Dedifferentiated amniotic fluid mesenchymal stem cell (primary cell): ENCODE data around the gene PCDH1.
"Not testable (repeated sequence)": the region's sequence is repeated elsewhere in the genome, so short reads cannot be mapped to it uniquely, and the experiment has no call there.

ENCODE experiments used
- DNase-seq: peaks from one replicate; pipeline ENCODE4 v3.0.0-alpha.2; 2016; ENCODE audit errors: extremely low spot score

PCDH1 gene

DNA sequence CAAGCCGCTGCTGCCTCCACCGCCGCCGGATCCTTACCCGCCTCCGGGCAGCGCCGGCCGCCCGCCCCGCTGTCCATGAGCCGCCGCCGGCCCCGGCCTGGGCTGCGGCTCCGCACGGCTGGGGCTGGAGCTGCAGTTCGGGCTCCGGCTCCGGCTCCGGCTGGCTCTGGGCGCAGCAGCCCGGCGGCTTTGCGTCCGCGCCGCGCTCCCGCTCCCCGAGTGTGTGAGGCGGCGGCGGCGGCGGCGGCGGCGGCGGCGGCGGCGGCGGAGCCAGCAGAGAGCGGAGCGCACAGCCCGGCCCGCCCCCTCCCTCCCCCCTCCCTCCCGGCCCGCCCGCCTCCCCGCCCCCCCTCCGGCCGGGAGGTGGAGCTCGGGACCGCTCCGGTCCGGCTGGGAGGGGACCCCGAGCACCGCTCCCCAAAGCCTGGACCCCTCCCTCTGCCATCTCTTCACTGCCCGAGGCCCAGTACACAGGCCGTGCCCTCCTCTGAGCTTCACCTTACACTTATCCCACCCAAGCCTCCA lies at the start of gene PCDH1:
Gene PCDH1, minus strand, starts transcription at position 225 of the 525 bp plus-strand sequence. Its CDS starts 148 bp downstream, at position 77.
- no peak for DNase-seq

DNA sequence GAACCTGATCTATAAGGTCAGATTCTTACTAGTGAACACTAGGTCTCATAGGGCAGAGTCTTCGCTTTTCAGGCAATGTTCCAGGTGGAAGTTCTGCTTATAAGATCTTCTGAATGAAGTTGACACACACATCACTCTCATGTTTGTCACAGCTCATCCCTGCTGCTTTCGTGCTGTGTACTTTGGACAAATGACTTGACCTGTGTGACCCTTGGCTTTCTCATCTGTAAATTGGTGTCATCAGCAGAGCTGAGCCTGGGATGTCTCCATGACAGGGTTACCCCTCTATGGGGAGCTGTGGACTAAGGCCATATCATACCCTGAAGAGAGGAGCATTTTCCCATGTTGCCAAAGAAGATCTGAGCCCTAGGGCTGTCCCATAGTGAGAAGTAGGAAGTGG lies 48.2 kb upstream of the PCDH1 start:
- no peak for DNase-seq

DNA sequence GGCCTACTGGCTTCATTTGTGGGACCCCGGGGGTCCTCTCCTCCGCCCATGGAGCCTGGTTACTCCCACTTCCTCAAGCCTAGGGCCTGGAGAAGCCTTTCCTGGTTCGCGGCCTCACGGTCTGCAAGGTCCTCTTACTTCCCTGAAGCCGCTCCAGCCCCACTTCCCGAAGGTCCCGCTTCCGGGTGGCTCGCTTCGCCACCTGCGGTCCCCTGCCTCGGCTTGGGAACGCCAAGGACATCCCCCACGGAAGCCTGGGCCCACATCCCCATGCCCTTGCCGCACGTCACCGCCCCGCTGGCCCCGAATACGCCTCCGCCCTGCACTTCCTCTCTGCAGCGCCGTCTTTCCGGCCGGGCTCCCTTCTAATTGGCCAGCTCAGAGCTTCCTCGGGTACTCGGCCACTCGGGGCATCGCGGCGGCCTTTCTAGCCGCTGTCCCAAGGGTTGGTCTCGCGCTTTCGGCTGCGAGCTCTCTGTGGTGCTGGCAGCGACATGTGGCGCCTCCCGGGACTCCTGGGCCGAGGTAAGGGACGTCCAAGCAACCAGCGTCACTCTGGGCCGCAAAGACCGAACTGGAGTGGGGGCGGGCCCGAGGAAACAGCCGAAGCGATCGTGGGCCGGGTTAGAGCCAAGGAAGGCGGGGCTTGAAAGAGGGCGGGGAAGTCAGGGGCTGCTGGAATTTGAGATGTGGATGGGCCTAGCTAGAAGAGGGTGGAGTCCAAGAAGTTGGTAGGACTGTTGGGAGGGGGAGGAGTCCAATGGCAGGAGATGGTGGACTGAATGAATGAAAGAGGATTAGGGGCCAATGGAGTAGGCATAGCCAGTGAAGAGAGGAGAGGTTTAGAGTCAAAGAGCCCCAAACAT lies 45.5 kb upstream of the PCDH1 start, which contains the start of gene DELE1:
Gene DELE1, plus strand, starts transcription at position 424 of the 866 bp plus-strand sequence. Its CDS starts 71 bp downstream, at position 495.
- DNase-seq, result peak; percentile 93

DNA sequence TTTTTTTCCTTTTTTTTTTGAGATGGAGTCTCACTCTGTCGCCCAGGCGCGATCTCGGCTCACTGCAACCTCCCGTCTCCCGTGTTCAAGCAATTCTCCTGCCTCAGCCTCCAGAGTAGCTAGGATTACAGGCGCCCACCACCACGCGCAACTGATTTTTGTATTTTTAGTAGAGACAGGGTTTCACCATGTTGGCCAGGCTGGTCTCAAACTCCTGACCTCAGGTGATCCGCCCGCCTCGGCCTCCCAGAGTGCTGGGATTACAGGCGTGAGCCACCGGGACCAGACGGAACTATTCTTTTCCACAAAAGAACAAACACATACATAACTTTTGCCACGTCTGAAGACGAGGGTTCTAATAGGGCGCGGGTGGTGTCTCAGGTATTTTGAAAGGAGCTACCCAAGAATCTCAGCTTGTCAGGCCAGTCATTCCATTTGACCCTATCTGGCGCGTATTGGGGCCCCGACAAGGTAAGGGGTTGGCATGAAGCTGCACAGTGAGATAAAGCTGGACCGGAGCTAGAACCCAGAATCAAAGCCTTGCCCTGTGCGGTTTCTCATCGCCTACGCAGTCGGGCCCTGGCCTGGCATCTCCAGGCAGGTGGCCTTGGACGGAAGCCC lies 44.7 kb upstream of the PCDH1 start:
- not testable (repeated sequence) for DNase-seq

DNA sequence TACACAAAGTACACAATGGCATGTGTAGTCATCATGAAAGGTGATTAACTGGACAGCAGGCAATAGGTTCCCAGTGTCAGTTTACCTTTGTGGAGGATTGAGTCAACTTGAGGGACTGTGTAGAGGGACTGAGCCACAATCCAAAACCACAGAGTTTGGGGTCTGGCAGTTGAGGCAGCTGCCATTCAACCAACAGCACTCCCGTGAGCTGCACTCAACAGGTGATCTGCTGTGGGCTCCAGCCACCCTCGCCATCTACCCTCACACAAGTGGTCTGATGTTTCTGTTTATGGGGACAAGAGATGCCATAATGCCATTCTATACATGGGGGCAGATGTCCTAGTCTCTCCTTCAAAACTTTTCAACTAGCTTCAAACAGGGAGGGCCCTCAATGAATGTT lies 42.6 kb upstream of the PCDH1 start:
- DNase-seq, result no peak

DNA sequence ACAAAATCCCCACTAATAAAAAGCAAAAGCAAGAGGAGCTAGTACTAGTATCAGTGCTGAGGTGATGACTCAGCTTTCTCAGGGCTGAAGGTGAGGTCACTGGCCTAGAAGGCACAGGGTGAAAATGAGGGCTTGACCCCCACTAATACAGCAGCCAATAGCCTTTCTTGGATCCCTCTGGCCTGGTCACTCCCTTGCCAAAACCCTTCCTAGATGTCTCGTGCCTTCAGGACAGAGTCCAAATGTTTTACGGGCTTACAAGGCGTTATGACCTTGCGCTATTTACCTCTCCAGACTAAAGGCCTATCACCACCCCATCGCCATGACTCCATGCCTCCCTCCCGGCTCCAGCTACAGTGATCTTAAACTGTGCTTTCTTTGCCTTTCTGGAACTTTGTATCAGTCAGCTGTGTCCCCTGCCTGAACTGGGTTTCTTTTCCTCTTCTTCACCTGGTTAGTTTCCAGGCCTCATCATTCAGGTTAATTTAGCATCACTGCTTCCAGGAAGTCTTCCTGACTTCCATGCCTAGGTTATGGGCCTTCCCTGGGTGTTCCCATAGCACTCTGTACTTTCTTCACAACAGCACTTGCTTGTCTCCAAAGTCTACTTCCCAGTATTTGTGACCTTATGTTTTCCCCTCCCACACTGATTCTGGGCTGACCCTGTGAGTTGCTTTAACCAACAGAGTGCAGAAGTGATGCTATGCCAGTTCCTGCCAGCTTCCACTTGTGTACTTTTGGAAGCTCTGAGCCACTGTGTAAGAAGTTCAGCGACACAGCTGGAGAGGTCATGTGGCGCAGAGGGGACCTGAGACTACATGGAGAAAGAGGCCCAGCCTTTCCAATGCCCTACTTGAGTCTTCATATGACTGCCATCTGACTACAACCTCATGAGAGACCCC lies 41.3 kb upstream of the PCDH1 start:
- no peak for DNase-seq

DNA sequence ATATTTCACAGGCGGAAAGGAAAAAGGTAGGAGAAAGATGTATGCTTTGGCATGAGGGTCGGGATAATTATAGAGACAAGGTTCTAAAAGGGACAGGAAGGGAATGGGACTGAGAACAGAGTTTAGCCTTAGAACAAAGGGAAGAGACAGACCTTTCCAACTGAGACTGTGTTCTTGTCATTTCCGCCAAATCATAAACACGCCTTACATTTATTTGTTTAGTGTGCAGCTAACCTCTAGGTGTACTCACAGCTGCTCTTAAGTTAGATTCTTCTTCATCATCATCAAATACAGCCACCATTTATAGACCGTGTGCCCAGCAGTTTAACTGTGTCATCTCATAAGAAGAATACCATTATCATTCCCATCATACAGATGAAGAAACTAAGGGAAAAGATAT lies 39.5 kb upstream of the PCDH1 start:
- DNase-seq, result no peak

DNA sequence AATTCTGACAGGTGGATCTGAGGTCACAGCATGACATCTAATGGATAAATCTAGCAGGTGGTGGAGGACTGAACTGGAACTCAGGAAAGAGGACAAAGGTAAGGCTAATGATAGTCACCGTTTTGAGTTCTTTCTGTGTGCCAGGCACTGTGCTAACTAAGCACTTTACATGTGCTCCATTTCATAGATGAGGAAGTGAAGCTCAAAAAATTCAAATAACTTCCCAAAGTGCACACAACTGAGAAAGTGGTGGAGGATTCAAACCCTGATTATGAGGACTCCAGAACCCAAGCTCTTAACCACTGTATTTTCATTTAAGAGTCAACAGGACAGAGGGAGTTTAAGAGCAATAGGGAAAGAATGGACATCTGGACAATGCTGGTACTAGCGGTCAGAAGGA lies 38.3 kb upstream of the PCDH1 start:
- no peak for DNase-seq

DNA sequence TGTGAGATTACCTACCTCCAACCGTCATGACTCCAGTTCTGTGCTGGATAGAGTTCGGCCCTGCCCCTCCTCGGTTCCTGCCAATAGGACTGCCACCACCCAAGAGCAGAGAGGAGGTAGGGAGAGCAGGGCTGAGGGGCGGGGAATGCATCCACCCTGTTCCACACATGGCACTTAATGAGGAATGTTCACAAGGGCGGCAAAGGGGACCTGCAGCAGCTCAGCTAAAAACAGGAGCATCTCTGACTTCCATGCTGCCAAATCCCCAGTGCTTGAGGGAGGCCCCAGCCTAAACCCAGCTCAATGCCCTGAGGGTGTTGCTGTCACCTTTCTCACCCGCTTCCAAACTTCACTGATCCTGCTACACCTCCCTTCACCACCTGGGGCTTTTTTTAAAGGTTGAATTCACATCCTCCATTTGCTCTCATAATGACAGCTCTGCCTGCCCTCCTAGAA lies 37.7 kb upstream of the PCDH1 start:
- no peak for DNase-seq

DNA sequence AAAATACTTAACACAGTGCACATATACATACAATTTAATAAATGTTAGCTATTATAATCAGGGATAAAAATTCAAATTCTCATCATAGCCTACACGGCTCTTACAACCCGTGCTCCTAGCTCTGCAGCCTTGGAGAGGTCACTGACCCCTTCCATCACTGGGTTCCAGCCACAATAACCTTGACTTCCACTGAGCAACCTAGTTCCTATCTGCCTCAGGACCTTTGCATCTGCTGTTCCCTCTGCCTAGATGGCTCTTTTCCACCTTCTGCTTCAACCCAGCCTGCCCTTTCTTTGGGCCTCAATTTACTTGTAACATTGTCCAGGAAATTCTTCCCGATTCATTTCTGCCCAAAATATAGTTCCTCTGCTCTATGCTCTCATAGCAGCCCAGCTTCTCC lies 36.6 kb upstream of the PCDH1 start:
- DNase-seq, result no peak

DNA sequence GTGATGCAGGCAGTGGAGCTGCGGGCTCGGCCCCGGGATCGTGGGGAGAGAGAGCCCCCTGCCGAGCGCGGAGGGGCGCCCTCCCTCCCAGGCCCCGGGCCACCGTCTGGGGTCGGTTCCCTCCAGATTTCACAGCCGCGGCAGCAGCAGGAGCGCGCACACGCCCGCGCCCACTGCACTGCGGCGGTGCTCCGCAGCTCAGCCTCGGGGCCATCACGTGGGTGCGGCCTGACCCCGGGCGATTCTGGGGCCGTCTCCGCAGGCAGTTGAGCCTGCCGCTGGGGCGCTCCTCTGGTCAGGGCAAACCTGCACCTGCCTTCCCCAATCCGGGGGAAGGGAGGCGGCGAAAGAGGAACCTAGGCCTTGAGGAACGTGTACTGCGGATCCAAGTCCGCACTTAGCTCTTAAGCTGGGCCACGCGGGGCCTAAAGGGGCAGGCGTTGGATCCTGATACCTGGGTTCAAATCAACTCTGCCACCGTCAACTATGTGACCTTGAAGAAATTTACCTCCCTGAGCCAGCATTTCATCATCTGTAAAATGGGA lies 36.1 kb upstream of the PCDH1 start:
- DNase-seq, result no peak

DNA sequence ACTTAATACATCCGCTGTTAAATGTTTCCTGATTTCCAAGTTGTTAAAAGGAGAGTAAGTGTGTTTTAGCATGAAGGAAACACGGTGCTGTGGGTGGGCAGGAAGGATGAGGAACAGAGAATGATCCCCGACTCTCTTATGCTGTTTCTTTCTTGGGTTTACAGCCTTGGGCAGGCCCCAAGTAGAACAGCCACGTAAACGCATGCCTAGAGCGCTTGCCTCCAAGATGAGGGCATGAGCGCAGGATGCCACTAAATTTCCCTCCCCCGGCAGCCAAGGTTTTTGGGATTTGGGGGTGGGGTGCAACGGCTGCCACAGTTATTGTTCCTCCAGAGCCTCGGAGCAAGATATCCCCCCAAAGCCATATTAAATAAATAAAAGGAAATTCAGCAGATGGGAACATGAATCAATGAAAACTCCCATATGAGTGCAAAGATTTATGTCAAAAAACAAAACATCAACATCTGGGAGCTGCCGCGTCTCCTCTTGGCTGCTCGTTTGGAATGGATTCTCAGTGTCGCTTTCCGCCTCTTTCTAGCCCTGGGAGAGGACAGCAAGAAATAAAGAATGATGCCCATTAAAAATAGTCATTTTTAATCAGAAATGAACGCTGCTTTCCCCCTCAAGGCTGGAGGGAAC lies 35.5 kb upstream of the PCDH1 start:
- DNase-seq, result no peak

DNA sequence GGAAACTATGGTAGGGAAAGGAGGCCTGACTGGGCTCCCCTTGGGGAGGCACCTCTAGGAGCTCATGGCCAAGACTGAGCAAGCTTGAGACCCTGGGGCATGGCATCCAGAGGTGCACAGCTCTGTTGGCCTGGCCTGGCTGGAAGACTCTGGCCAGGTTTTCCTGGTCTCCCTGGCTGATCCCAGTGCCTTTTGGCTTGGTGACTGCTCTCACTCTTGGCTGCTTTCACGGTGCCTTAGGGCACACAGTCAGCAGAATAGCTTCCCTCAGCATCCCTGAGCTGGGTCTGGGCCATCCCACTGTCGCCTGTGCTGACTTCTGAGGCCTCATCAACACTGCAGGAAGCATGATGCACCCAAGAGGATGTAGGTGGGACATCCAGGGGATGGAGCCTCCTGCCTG lies 32.1 kb upstream of the PCDH1 start:
- DNase-seq, result no peak

DNA sequence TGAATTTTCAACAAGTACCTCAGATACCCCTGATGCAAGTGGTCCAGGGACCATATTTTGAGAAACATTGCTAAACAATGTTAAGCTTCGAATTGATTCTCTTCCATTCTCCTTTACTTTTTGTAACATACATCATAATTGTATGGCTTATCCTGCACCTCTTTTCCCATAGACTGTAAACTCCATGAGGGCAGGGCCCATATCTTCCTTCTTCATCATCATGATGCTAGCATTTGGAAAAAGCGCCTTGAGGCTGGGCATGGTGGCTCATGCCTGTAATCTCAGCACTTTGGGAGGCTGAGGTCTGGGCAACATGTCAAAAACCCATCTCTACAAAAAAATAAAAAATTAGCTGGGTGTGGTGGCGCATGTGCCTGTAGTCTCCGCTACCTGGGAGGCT lies 31.0 kb upstream of the PCDH1 start:
- no peak for DNase-seq

DNA sequence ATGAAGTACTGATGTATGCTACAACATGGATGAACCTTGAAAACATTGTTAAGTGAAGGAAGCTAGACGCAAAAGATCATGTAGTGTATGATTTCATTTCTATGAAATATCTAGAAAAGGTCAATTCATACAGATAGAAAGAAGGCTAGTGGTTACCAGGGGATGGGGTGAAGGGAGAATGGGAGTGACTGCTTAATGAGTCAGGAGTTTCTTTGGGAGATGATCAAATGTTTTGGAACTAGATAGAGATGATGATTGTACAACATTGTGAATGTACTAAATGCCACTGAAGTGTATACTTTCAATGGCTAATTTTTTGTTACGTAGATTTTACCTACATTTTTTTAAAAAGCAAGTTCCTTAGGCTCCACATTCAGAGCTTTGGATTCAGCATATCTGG lies 30.6 kb upstream of the PCDH1 start:
- no peak for DNase-seq

DNA sequence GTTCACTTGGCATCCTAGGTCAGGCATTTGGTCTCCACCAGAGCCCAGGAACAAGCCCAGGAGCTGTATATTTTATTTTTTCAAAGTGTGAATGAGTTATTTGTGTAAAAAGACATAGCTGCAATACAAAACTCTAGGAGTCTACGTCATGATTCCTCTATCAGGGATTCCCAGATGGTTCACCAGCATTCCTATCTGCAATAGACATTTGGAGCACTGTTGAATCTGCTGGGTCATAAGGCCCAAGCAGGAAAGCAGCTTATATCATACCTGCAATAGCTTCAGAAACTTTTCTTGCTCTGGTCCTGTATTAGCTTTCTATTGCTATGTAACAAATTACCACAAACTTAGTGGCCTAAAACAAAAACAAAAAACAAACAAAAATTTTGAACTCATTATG lies 28.8 kb upstream of the PCDH1 start:
- no peak for DNase-seq

DNA sequence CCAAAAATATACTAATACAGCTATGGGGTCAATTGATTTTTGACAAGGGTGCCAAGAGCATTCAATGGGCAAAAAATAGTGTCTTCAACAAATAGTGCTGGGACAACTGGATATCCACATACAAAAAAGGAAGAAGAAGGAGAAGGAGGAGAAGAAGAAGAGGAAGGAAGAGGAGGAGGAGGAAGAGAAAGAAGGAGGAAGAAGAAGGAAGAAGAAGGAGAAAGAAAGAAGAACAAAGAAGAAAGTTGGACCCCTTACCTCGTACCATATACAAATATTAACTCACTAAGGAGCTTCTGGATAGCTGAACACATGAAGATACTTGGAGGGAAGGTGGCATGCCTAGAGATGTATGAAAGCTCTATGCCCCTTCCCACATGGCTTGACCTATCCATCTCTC lies 28.3 kb upstream of the PCDH1 start:
- no peak for DNase-seq

DNA sequence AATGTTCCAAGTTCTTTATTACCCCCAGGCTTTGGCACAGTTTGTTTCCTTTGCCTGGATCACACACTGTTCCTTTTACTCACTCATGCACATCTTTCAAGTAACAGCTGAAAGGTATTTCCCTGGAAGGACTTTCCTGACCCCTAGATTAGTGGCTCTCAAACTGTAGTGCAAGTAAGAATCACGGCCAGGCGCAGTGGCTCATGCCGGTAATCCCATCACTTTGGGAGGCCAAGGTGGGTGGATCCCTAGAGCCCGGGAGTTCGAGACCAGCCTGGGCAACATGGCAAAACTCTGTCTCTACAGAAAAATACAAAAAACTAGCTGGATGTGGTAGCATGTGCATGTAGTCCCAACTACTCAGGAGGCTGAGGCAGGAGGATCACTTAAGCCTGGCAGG lies 26.3 kb upstream of the PCDH1 start:
- no peak for DNase-seq

DNA sequence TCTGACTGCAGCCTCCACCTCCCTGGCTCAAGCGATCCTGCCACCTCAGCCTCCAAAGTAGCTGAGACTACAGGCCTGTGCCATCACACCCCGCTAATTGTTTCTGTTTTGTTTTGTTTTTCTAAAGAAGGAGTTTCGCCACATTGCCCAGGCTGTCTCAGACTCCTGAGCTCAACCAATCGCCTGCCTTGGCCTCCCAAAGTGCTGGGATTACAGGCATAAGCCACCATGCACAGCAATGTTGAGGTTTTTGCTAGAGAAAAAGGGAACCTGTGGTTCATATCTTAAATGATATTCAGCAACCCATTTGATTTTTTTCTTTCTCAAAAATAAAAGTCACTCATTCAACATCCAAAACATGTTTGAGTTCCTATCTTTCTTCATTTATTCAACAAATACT lies 25.1 kb upstream of the PCDH1 start:
- no peak for DNase-seq

DNA sequence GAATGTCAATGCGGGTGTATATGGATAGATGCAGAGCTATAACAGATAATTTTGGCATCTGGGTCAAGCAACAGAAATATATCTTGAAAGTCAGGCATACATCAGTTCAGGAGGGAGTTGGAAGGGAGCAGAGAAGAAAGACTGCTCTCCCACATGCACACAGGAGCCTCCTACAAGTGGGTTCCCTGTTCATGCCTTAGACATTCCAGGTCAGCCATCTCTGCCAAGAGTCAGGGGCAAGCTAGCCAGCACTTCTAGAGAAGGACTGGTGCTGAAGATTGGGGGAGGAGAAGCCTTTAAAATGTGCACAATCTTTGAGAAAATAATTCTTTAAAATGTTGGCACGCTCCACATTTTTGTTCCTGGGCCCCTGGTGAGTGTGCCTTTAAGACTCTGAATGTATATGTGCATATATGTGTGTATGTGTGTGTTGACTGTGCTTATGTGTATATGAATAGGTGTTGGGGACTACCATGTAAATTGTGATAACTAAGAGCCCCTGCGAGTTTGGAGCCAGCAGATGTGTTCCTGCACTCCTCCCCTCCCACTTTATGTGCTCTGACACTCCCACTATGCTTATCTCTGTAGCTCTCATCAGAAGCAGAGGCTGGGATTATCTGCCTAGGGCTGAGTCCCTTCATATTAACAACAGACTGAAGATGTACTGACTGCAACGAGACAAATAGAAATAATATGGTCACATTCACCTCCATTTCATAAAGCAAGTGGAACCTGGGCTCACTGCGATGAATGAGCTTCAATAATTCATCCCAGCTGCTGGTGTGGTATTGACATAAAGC lies 24.0 kb upstream of the PCDH1 start:
- DNase-seq, result no peak
